Raji (cell line): ENCODE measurements around the gene PDE10A.

Experiments used
- POLR2A ChIP-seq: IDR thresholded peaks from 2 replicates; pipeline ENCODE4 v1.6.1; 2011; ENCODE audit warnings: low read depth, low read length, control low read depth; ENCODE audit not compliant: insufficient read depth

The PDE10A gene

DNA sequence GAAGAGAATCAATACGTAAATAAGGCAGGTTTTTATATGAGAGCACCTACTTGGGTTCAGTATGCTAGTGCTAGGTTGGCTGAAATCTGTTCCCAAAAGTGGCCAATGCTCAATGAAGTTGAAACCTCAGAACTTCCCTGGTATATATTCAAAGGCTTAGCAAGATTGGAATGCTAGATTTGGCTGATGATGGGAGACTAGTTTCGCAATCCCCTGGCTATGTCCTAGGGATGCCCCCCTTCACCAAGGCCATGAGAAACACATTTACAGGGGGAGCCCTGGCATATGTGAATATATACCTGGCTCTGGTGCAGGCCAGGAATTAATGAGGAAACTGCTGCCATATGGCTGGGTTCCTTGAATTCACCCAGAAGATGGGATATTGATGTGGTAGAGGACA is 211.2 kb downstream of the PDE10A start:
- TF ChIP-seq POLR2A = no peak

GRCh38 chr6:165448210-165448609 is 214.8 kb downstream of the PDE10A start:
- no peak for TF ChIP-seq POLR2A

GRCh38 chr6:165447141-165447540 is 215.9 kb downstream of the PDE10A start:
- no peak for TF ChIP-seq POLR2A

DNA sequence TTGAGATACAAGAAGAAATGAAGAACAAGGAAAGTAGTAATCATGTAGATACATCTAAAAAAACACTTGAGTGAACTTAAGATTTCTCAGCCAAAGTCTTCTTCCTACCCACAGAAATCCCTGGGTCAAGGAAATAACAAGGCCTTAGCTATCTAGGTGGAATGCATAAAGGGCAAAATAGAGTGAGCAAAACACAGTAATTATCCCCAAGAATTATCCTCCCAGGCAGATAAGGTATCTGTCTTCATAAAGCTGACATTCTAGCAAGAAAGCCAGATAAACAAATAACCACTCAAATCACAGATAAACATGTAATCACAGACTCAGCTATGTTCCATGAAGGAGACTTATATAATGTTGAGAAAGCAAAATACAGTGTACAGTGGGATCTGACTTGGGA is 216.7 kb downstream of the PDE10A start:
- TF ChIP-seq POLR2A = no peak

- no peak for TF ChIP-seq POLR2A
Measured at GRCh38 chr6:165443462-165443861, 219.6 kb downstream of the PDE10A start.

DNA sequence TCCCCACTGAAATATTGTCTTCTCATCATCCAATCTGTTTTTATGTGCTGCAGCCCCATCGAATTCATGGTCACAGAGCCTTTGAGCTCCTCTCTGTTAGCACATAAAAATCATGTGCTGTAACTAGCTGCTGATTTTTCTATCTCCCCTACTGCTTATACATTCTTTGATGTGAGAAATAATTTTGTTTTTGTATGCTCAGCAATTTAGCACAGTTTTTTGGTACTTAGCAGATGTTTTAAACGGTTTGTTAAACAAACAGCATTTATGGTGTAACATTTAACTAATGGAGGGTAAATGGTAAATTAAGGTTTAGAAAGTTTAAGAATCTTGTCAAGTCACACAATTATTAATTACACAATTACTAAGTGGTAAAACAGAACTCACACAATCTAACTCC is 221.9 kb downstream of the PDE10A start:
- no peak for TF ChIP-seq POLR2A

DNA sequence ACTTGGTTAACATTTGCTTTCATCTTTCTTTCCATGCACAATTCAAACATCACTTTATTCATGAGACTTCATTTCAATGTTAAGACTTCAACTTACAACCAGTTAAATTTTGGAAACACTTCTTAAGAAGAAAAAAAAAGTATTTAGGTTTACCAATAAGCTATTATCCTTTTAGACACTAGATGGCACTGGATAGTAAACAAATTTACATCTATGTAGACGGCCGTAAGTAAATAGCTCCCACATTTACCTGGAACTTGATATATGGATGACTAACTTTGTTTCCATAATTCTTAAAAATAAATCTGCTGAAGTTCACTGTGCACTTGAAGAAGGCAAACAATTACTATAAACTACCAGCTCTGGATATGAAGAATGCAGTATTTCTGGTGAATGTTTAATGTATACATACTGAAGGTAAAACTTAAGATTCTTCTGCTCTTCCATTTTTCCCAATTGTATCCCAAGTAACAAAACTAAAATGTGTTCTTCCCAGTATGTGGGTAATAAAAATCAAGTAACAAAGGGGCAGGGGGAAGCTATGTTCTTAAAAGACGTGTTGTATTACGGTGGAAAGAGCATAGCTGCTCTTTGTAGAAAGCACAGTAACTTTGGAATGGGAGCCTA is 223.0 kb downstream of the PDE10A start:
- no peak for TF ChIP-seq POLR2A

- no peak for TF ChIP-seq POLR2A
Measured at GRCh38 chr6:165426892-165427291, 236.1 kb downstream of the PDE10A start.

DNA sequence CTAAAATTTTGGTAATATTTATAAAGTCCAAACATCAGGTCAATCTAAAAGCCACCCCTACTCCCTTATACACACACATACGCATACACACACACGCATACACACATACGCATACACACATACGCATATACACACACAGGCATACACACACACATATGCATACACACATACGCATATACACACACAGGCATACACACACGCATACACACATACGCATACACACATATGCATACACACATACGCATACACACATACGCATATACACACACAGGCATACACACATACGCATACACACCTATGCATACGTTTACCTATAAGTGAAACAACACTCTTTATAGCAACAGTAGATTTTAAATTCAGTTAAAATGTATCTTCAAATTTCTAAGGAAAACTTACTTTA is 240.8 kb downstream of the PDE10A start:
- no peak for TF ChIP-seq POLR2A

GRCh38 chr6:165417278-165417865 is 245.7 kb downstream of the PDE10A start:
- no peak for TF ChIP-seq POLR2A

GRCh38 chr6:165404697-165405096 is 258.3 kb downstream of the PDE10A start:
- no peak for TF ChIP-seq POLR2A

DNA sequence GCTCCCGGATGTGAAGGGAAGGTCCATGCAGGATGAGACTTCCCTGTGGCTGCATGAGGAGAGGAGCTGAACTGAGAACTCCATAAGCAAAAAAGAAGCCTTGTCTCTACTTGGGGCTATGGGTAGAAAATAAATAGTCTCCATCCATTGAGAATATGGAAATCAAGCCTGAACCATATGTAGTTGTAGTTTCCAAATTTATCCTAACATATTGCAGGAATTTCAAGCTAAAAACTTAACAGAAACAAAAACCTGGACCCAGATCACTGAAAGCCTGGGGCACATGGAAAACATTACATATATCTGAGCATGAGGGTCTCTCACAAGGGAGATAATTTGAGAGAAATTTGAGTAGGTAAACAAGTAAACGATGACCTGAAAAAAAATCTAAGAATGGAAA is 258.7 kb downstream of the PDE10A start:
- no peak for TF ChIP-seq POLR2A

- TF ChIP-seq POLR2A = no peak
Measured at GRCh38 chr6:165403006-165403595, 259.9 kb downstream of the PDE10A start.

DNA sequence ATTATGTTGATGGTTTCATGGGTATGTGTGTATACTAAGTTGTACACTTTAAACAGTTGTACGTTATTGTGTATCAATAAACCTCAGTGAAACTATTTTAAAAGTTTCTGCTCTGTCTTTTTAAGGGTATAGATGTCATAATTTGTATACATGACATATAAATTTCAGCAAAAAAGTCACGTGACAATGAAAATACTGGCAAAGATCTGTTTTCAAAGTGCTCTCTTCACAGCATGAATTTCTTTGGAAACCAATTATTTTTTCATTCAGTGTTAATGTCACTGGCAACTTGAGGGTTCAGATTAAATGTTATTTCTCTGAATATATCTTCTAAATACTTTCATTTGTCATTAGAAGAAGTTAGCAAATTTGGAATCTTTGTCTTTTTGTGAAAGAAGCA is 261.9 kb downstream of the PDE10A start:
- no peak for TF ChIP-seq POLR2A

DNA sequence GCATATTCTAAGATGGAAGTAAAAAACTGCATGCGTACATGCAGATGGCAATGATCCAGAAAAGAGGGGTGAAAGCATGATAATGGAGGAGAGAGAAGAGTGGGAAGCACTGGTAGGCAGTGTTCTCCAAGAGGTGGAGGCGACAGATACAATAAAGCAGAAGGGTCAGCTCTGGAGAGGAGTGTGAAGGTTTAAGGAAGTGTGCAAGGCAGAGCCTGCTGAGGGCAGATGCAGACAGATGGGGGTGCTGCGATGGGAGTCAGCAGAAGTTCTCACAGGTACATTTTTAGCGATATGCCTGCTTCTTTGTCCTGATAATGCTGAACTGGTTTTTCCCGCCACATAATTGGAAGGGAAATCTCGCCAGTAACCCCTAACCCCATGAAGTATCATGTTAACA is 272.6 kb downstream of the PDE10A start:
- TF ChIP-seq POLR2A = no peak

- no peak for TF ChIP-seq POLR2A
Measured at GRCh38 chr6:165389534-165389933, 273.5 kb downstream of the PDE10A start.

DNA sequence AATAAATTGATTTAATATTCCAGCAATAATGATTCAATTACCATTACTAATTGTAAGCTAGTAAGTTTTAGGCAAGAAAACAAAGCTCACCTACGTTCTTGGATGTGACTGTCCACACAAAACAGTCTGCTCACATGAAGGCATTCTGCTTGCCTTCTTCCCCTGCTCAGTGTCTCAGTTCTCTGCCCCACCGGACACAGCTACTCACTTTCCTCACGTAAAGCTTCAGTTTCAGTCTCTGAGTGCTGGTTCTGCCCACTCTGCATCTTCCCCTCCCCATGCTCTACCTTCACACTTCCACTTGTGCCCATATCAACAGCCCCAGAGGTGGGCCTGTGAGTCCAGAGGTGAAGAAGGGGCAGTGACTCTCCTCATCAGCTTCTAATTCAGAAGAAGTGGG is 279.7 kb downstream of the PDE10A start:
- no peak for TF ChIP-seq POLR2A
